C4-2B (cell line): ENCODE measurements around the gene MAPK8IP3.

Source experiments
- H3K27ac ChIP-seq: fragments of 450-650 bp; 2 replicates; pipeline ENCODE4 v1.5.1; 2017
- CTCF ChIP-seq: fragments of 450-650 bp; conservative IDR thresholded peaks from 2 replicates; pipeline ENCODE4 v1.5.1; 2017; ENCODE audit warnings: mild to moderate bottlenecking
- ZFX ChIP-seq: fragments of 450-650 bp; IDR thresholded peaks from 2 replicates; pipeline ENCODE4 v1.6.1; 2017

The MAPK8IP3 gene

GRCh38 chr16:1773703-1774447, 67.9 kb downstream of the MAPK8IP3 start:
- no peak; the same call in 1 of the 2 replicates for TF ChIP-seq ZFX
- peak; percentile 57; the same call in 1 of the 2 replicates for TF ChIP-seq CTCF
- H3K27ac ChIP-seq = peak overlapping the region; percentile 94

GRCh38 chr16:1774448-1774780, 68.4 kb downstream of the MAPK8IP3 start:
- TF ChIP-seq CTCF (no peak), ZFX (no peak)
- H3K27ac ChIP-seq = peak overlapping the region; percentile 94

GRCh38 chr16:1775006-1775845, 69.2 kb downstream of the MAPK8IP3 start:
- peak overlapping the region; percentile 94; the same call in 1 of the 2 replicates for H3K27ac ChIP-seq
- TF ChIP-seq ZFX (no peak), CTCF (no peak)

- TF ChIP-seq ZFX (no peak), CTCF (no peak)
- no peak overlapping the region for H3K27ac ChIP-seq
Measured at GRCh38 chr16:1775846-1776671, 70.1 kb downstream of the MAPK8IP3 start.

GRCh38 chr16:1776672-1776955, 70.6 kb downstream of the MAPK8IP3 start:
- TF ChIP-seq ZFX (no peak), CTCF (no peak)
- no peak overlapping the region for H3K27ac ChIP-seq

- TF ChIP-seq ZFX = no peak
- TF ChIP-seq CTCF = no peak
- no peak overlapping the region for H3K27ac ChIP-seq
Measured at GRCh38 chr16:1776991-1777374, 71.0 kb downstream of the MAPK8IP3 start.
